Measurements from ENCODE around the gene SH3D19. TPM values are rescaled to one million over a fixed set of nuclear protein-coding genes. Genes with fewer than 3 reads are reported as not detected.

SH3D19 gene
- polyA plus RNA-seq, 2 of the 4 experiments (the other 2 are of a cell fraction): 15.3 to 22.9 TPM

- POLR2A ChIA-PET: no interaction called here
- H3K4me2 ChIP-seq: no peak overlapping the region
- H3K27ac ChIP-seq: no peak overlapping the region
- no peak for ATAC-seq
- H3K9me3 ChIP-seq: no peaks in the 10 kb centered on the region
- FAIRE-seq: no peak
- no peak for DNase-seq (ENCODE audit: low read depth in 1 of 2, low spot score in 1 of 2)
- H3K4me1 ChIP-seq: no peaks in the 10 kb centered on the region
- WGBS (ENCODE audit: missing lambda C conversion rate): 97% methylated on average over 2 of the region's 2 CpGs
- TF ChIP-seq BCL3 (IDR thresholded peaks at IDR 0.05) (no peak), NR3C1 (IDR thresholded peaks at IDR 0.05) (no peak), TFCP2L1 (CRISPR knock-in tag; IDR thresholded peaks at IDR 0.05) (no peak), MAZ (IDR thresholded peaks at IDR 0.05; ENCODE audit: borderline replicate concordance, low read depth, low read length) (no peak), USF2 (IDR thresholded peaks at IDR 0.05) (no peak), KDM5A (IDR thresholded peaks at IDR 0.05) (no peak), MAX (IDR thresholded peaks at IDR 0.05) (no peak), JUN (IDR thresholded peaks at IDR 0.05) (no peak)
- CTCF ChIA-PET: no interaction called here
- H3K4me3 ChIP-seq: no peak overlapping the region
These were observed 78.7 kb downstream of the SH3D19 start for GRCh38 chr4:151246742-151247141.

- 96% methylated on average over 2 of the region's 2 CpGs for WGBS (ENCODE audit: missing lambda C conversion rate)
- DNase-seq (ENCODE audit: low read depth in 1 of 2, low spot score in 1 of 2): no peak
- Histone ChIP-seq H3K4me1 (no peaks in the 10 kb centered on the region), H3K9me3 (no peaks in the 10 kb centered on the region), H3K4me3 (no peak overlapping the region), H3K27ac (no peak overlapping the region), H3K4me2 (no peak overlapping the region)
- no peak for FAIRE-seq
- TF ChIP-seq PHF8 (IDR thresholded peaks at IDR 0.05; ENCODE audit: borderline replicate concordance, low read depth) (no peak), RAD21 (conservative IDR thresholded peaks at IDR 0.05 in 1 of 2, IDR thresholded peaks at IDR 0.05 in 1 of 2) (no peak), NR3C1 (IDR thresholded peaks at IDR 0.05) (no peak), HMGXB4 (CRISPR knock-in tag; IDR thresholded peaks at IDR 0.05; ENCODE audit: borderline replicate concordance) (no peak), NFE2L2 (conservative IDR thresholded peaks at IDR 0.05; ENCODE audit: low read length) (no peak), ZC3H11A (IDR thresholded peaks at IDR 0.05) (no peak), ATOH8 (CRISPR knock-in tag; IDR thresholded peaks at IDR 0.05; ENCODE audit: low read depth) (no peak), NPAS2 (CRISPR knock-in tag; IDR thresholded peaks at IDR 0.05; ENCODE audit: borderline replicate concordance) (no peak), HOXB13 (CRISPR knock-in tag; IDR thresholded peaks at IDR 0.05; ENCODE audit: low read depth) (no peak), RFX5 (IDR thresholded peaks at IDR 0.05) (no peak), MAX (IDR thresholded peaks at IDR 0.05) (no peak), HOXA7 (CRISPR knock-in tag; IDR thresholded peaks at IDR 0.05) (no peak), HEYL (CRISPR knock-in tag; IDR thresholded peaks at IDR 0.05) (no peak), EHF (CRISPR knock-in tag; IDR thresholded peaks at IDR 0.05) (no peak), CHD4 (IDR thresholded peaks at IDR 0.05; ENCODE audit: borderline replicate concordance) (no peak), TP53 (CRISPR knock-in tag; IDR thresholded peaks at IDR 0.05) (no peak)
- POLR2A ChIA-PET: no interaction called here
- CTCF ChIA-PET: no interaction called here
- no peak for ATAC-seq
These were observed 83.1 kb downstream of the SH3D19 start for GRCh38 chr4:151242305-151242704.

Data from A549 (cell line).